Measurements from ENCODE around the gene GAS2L1.

Gene GAS2L1

GRCh38 chr22:29308791-29309262 lies 2.4 kb downstream of the GAS2L1 start:
- H3K27ac Mint-ChIP-seq: no peak overlapping the region
- H3K27me3 Mint-ChIP-seq (ENCODE audit: low read depth): peaks cover 28% of the 10 kb centered on the region
- H3K9me3 Mint-ChIP-seq: no peaks in the 10 kb centered on the region
- peak overlapping the region; percentile 66 to 76 (median 74) for H3K4me3 Mint-ChIP-seq
- no peaks in the 10 kb centered on the region for H3K36me3 Mint-ChIP-seq (ENCODE audit: low read depth)
- TF ChIP-seq, protein P1, sequence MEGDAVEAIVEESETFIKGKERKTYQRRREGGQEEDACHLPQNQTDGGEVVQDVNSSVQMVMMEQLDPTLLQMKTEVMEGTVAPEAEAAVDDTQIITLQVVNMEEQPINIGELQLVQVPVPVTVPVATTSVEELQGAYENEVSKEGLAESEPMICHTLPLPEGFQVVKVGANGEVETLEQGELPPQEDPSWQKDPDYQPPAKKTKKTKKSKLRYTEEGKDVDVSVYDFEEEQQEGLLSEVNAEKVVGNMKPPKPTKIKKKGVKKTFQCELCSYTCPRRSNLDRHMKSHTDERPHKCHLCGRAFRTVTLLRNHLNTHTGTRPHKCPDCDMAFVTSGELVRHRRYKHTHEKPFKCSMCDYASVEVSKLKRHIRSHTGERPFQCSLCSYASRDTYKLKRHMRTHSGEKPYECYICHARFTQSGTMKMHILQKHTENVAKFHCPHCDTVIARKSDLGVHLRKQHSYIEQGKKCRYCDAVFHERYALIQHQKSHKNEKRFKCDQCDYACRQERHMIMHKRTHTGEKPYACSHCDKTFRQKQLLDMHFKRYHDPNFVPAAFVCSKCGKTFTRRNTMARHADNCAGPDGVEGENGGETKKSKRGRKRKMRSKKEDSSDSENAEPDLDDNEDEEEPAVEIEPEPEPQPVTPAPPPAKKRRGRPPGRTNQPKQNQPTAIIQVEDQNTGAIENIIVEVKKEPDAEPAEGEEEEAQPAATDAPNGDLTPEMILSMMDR (IDR thresholded peaks at IDR 0.05; ENCODE audit: unreplicated experiment in 3 of 3): no peak
- peaks cover 8% of the 10 kb centered on the region for H3K4me1 Mint-ChIP-seq

GRCh38 chr22:29309332-29310064 lies 3.0 kb downstream of the GAS2L1 start:
- TF ChIP-seq, protein P1 (IDR thresholded peaks at IDR 0.05; ENCODE audit: unreplicated experiment in 3 of 3): no peak
- H3K9me3 Mint-ChIP-seq: no peaks in the 10 kb centered on the region
- peaks cover 34% of the 10 kb centered on the region for H3K27me3 Mint-ChIP-seq (ENCODE audit: low read depth)
- peak overlapping the region; percentile 66 to 76 (median 74) for H3K4me3 Mint-ChIP-seq
- no peak overlapping the region for H3K27ac Mint-ChIP-seq
- peaks cover 5% of the 10 kb centered on the region for H3K36me3 Mint-ChIP-seq (ENCODE audit: low read depth)
- peaks cover 15% of the 10 kb centered on the region for H3K4me1 Mint-ChIP-seq

DNA sequence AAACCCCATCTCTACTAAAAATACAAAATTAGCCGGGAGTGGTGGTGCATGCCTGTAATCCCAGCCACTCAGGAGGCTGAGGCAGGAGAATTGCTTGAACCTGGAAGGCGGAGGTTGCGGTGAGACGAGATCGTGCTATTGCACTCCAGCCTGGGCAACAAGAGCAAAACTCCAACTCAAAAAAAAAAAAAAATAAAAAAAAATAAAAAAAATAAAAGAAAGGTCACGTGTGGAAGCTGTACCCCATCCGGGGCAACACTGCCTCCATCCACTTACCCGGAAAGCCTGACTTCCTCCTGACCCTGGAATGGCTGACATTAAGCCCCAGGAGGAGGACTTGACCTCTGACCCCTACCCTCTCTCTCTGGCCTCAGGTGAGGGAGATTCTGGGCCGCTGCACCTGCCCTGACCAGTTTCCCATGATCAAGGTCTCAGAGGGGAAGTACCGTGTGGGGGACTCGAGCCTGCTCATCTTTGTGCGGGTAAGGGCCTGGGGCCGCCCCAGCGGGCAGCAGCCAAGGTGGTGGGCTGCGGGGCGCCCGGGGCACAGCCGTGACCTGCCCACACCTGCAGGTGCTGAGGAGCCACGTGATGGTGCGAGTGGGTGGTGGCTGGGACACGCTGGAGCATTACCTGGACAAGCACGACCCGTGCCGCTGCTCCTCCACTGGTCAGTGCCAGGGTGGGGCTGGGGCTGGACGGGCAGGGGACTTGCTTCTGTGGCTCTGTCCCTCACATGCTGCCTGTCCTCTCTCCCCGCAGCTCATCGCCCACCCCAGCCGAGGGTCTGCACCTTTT lies 3.8 kb downstream of the GAS2L1 start:
- TF ChIP-seq, protein P1 (IDR thresholded peaks at IDR 0.05; ENCODE audit: unreplicated experiment in 3 of 3): no peak
- H3K9me3 Mint-ChIP-seq: no peaks in the 10 kb centered on the region

GRCh38 chr22:29310863-29311339 lies 4.5 kb downstream of the GAS2L1 start:
- Mint-ChIP-seq H3K4me1 (peaks cover 17% of the 10 kb centered on the region), H3K4me3 (peak overlapping the region in 2 of 3 experiments; percentile 41 to 52), H3K36me3 (ENCODE audit: low read depth) (peaks cover 5% of the 10 kb centered on the region), H3K9me3 (no peaks in the 10 kb centered on the region), H3K27ac (no peak overlapping the region), H3K27me3 (ENCODE audit: low read depth) (peaks cover 36% of the 10 kb centered on the region)
- TF ChIP-seq, protein P1 (IDR thresholded peaks at IDR 0.05; ENCODE audit: unreplicated experiment in 3 of 3): no peak

More for the DNA sequence above, 3.8 kb downstream of the GAS2L1 start:
- Mint-ChIP-seq H3K27ac (no peak overlapping the region), H3K36me3 (ENCODE audit: low read depth) (peaks cover 5% of the 10 kb centered on the region), H3K4me1 (peaks cover 17% of the 10 kb centered on the region), H3K27me3 (ENCODE audit: low read depth) (peaks cover 37% of the 10 kb centered on the region), H3K4me3 (peak overlapping the region; percentile 53 to 60 (median 55))

DNA sequence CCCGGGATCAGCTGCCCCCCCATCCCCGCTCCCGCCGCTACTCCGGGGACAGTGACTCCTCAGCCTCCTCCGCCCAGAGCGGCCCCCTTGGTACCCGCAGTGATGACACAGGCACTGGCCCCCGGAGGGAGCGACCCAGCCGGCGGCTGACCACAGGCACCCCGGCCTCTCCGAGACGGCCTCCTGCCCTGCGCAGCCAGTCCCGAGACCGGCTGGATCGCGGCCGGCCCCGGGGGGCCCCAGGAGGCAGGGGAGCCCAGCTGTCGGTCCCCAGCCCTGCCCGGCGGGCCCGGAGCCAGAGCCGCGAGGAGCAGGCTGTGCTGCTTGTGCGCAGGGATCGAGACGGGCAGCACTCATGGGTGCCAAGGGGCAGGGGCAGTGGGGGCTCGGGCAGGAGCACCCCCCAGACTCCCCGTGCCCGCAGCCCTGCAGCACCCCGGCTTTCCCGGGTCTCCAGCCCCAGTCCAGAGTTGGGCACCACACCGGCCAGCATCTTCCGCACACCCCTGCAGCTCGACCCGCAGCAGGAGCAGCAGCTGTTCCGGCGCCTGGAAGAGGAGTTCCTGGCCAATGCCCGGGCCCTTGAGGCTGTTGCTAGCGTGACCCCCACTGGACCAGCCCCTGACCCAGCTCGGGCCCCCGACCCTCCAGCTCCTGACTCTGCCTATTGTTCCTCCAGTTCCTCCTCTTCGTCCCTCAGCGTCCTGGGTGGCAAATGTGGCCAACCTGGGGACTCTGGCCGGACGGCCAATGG lies 5.2 kb downstream of the GAS2L1 start:
- no peak overlapping the region for H3K27ac Mint-ChIP-seq
- peaks cover 44% of the 10 kb centered on the region for H3K27me3 Mint-ChIP-seq (ENCODE audit: low read depth)
- H3K4me3 Mint-ChIP-seq: no peak overlapping the region
- H3K9me3 Mint-ChIP-seq: no peaks in the 10 kb centered on the region
- peaks cover 5% of the 10 kb centered on the region for H3K36me3 Mint-ChIP-seq (ENCODE audit: low read depth)
- TF ChIP-seq, protein P1 (IDR thresholded peaks at IDR 0.05; ENCODE audit: unreplicated experiment in 3 of 3): no peak
- peaks cover 17% of the 10 kb centered on the region for H3K4me1 Mint-ChIP-seq

Measured in nephron (organoid).